Transverse colon (tissue), 4 donors: Measurements from ENCODE around the gene AMOTL2. TPM values are rescaled to one million over a fixed set of nuclear protein-coding genes. Genes with fewer than 3 reads are reported as not detected.

Source experiments
- DNase-seq: peaks from one replicate; pipeline ENCODE4 v3.0.0-alpha.2; 2019
- H3K27ac ChIP-seq, 4 donors: fragments of 200-600 bp; sonication (generic); 2 replicates each; pipeline ENCODE4 v1.5.1; 2016 to 2018; ENCODE audit warnings: inconsistent platforms in 4 of 4
- H3K27me3 ChIP-seq: fragments of 200-600 bp; sonication (generic); 2 replicates; pipeline ENCODE4 v1.5.1; 2017; ENCODE audit warnings: inconsistent platforms
- H3K36me3 ChIP-seq, 4 donors: fragments of 200-600 bp; sonication (generic); 2 replicates each; pipeline ENCODE4 v1.5.1; 2017 to 2019; ENCODE audit warnings: inconsistent platforms in 4 of 4
- H3K4me1 ChIP-seq, 4 donors: fragments of 200-600 bp; sonication (generic); 2 replicates each; pipeline ENCODE4 v1.5.1; 2017 to 2020; ENCODE audit warnings: inconsistent platforms in 4 of 4
- H3K4me3 ChIP-seq, 4 donors: fragments of 200-600 bp; sonication (generic); 1 replicate in 1 of 4; 2 replicates in 3 of 4; pipeline versions ENCODE4 v1.5.1 to v1.6.1; 2017 to 2019; ENCODE audit warnings: inconsistent platforms in 4 of 4
- H3K9me3 ChIP-seq, 2 donors: fragments of 200-600 bp; sonication (generic); 2 replicates each; pipeline ENCODE4 v1.5.1; 2017 to 2019; ENCODE audit warnings: inconsistent platforms in 2 of 2
- CTCF ChIP-seq, 5 experiments: fragments of 200-600 bp in 3 of 5; fragments of 450-650 bp in 2 of 5; sonication (generic) in 3 of 5; IDR thresholded peaks; 1 replicate in 2 of 5; 2 replicates in 3 of 5; pipeline ENCODE4 v1.5.1; 2016 to 2017; ENCODE audit warnings: antibody characterized with exemption in 5 of 5, inconsistent platforms in 3 of 5, mild to moderate bottlenecking in 2 of 5, moderate library complexity in 1 of 5
- EP300 ChIP-seq: sonication (generic); formaldehyde crosslinking; IDR thresholded peaks from one replicate; pipeline ENCODE4 v1.6.1; 2017; ENCODE audit warnings: antibody characterized with exemption, low read depth
- POLR2A ChIP-seq: fragments of 450-650 bp; IDR thresholded peaks from one replicate; pipeline ENCODE4 v1.6.1; 2016; ENCODE audit warnings: antibody characterized with exemption, mild to moderate bottlenecking, moderate library complexity
- POLR2AphosphoS5 ChIP-seq, 3 donors: sonication (generic); formaldehyde crosslinking; IDR thresholded peaks; one replicate each; pipeline ENCODE4 v1.6.1; 2016; ENCODE audit warnings: antibody characterized with exemption in 3 of 3
- WGBS, 2 donors: methylation state at CpG; one replicate each; pipeline ENCODE4 v1.1.5; 2018; ENCODE audit warnings: low coverage in 1 of 2; 5-methylcytosine and 5-hydroxymethylcytosine counted together
- in situ Hi-C, 4 donors: fragments of 200-750 bp; cut with MboI; loops; one replicate each; pipeline versions ENCODE4 v1.15.0 to v1.15.1; 2017; ENCODE audit warnings: low sequenced_read_pairs in 3 of 4, low pct_ligation_motif_present in 1 of 4, low pct_unique_long_range_greater_than_20kb in 1 of 4
- intact Hi-C: fragments of 100-400 bp; cut with DNase I; formaldehyde crosslinking; loops from one replicate; pipeline ENCODE4 v1.15.1; 2023; ENCODE audit warnings: low total_unique reads
- total RNA-seq, 4 donors: library from RNA; depleted of rRNA; stranded (reverse); fragments of >200 nt; gene quantifications; one replicate each; pipeline ENCODE4 v1.1.0, GENCODE V29; 2016

The AMOTL2 gene
- total RNA-seq, 4 donors from 2014 or later, result 14.5 to 50.9 (median 23.8) TPM

GRCh38 chr3:134373271-134374104 lies 759 bp downstream of the AMOTL2 start:
- DNase-seq, result peak; percentile 78
- Histone ChIP-seq H3K27me3 (peaks cover 2% of the 10 kb centered on the region), H3K36me3 (peaks cover 0 to 8% (median 0%) of the 10 kb centered on the region in 4 donors), H3K4me1 (peaks cover 37 to 68% (median 56%) of the 10 kb centered on the region in 4 donors), H3K4me3 (peak overlapping the region; percentile 45 to 70 (median 64)), H3K27ac (peak overlapping the region; percentile 96 to 99 (median 98)), H3K9me3 (no peaks in the 10 kb centered on the region)
- 15% methylated on average over 48 of the region's 51 CpGs; no CpG with 5 or more reads in 1 of the 2 donors for WGBS, 2 donors
- TF ChIP-seq POLR2AphosphoS5 (IDR thresholded peaks at IDR 0.05) (peak; percentile 40 to 58 (median 44)), EP300 (no peak), CTCF (IDR thresholded peaks at IDR 0.05) (no peak), POLR2A (peak; percentile 39)
- in situ Hi-C loops (loop anchor here in 2 of 4 donors (10.0 kb wide), 2 partner anchors 91 to 101 kb away; no protein-coding TSS in a partner anchor), intact Hi-C loops (loop anchor here (5.0 to 10.0 kb wide), 2 partner anchors 61 to 101 kb away; no protein-coding TSS in a partner anchor)

GRCh38 chr3:134372396-134373270 lies 1.6 kb downstream of the AMOTL2 start:
- peak overlapping the region; percentile 45 to 70 (median 64) for H3K4me3 ChIP-seq
- TF ChIP-seq EP300, result no peak
- TF ChIP-seq CTCF (IDR thresholded peaks at IDR 0.05), result no peak
- TF ChIP-seq POLR2AphosphoS5 (IDR thresholded peaks at IDR 0.05), result no peak
- no peak for TF ChIP-seq POLR2A
- intact Hi-C loops, result loop anchor here (5.0 to 10.0 kb wide), 2 partner anchors 60 to 102 kb away; no protein-coding TSS in a partner anchor
- H3K9me3 ChIP-seq, result no peaks in the 10 kb centered on the region
- H3K4me1 ChIP-seq, result peaks cover 37 to 75% (median 59%) of the 10 kb centered on the region in 4 donors
- H3K27me3 ChIP-seq, result peaks cover 2% of the 10 kb centered on the region
- in situ Hi-C loops, result loop anchor here in 2 of 4 donors (10.0 kb wide), 2 partner anchors 92 to 102 kb away; no protein-coding TSS in a partner anchor
- no peak for DNase-seq
- peak overlapping the region; percentile 96 to 99 (median 98) for H3K27ac ChIP-seq
- H3K36me3 ChIP-seq, result peaks cover 0 to 8% (median 0%) of the 10 kb centered on the region in 4 donors
- 31% methylated on average over 8 of the region's 9 CpGs; no CpG with 5 or more reads in 1 of the 2 donors for WGBS, 2 donors

- H3K4me3 ChIP-seq, result peak overlapping the region in 2 of 4 donors; percentile 3 to 70
- intact Hi-C loops (loop anchor here (5.0 to 10.0 kb wide), 2 partner anchors 59 to 103 kb away; no protein-coding TSS in a partner anchor), in situ Hi-C loops (loop anchor here in 2 of 4 donors (10.0 kb wide), 2 partner anchors 93 to 103 kb away; no protein-coding TSS in a partner anchor)
- 76 to 77% methylated on average over 3 to 7 of the region's 7 CpGs for WGBS, 2 donors
- H3K4me1 ChIP-seq, result peaks cover 41 to 84% (median 59%) of the 10 kb centered on the region in 4 donors
- peak overlapping the region; percentile 96 to 99 (median 98) for H3K27ac ChIP-seq
- peaks cover 0 to 8% (median 0%) of the 10 kb centered on the region in 4 donors for H3K36me3 ChIP-seq
- no peaks in the 10 kb centered on the region for H3K9me3 ChIP-seq
- TF ChIP-seq POLR2AphosphoS5 (IDR thresholded peaks at IDR 0.05), result no peak
- TF ChIP-seq POLR2A, result no peak
- TF ChIP-seq EP300, result no peak
- DNase-seq, result no peak
- H3K27me3 ChIP-seq, result peaks cover 2% of the 10 kb centered on the region
These were observed 2.5 kb downstream of the AMOTL2 start for GRCh38 chr3:134371542-134372324.
